ENCODE results near the gene AMBN.
"Not testable (repeated sequence)": the region's sequence is repeated elsewhere in the genome, so short reads cannot be mapped to it uniquely, and the experiment has no call there.

AMBN gene

GRCh38 chr4:70607334-70607853 is 15.3 kb downstream of the AMBN start:
- no peak for DNase-seq (ENCODE audit: low read depth in 2 of 2, low spot score in 1 of 2)

- no peak for DNase-seq (ENCODE audit: low read depth in 2 of 2, low spot score in 1 of 2)
Observed at GRCh38 chr4:70608324-70608723, 16.3 kb downstream of the AMBN start.

- no peak for DNase-seq (ENCODE audit: low read depth in 2 of 2, low spot score in 1 of 2)
Observed at GRCh38 chr4:70613306-70614183, 21.5 kb downstream of the AMBN start.

- DNase-seq (ENCODE audit: low read depth in 2 of 2, low spot score in 1 of 2), result no peak
Observed at GRCh38 chr4:70614184-70614555, 22.1 kb downstream of the AMBN start.

GRCh38 chr4:70619288-70619687 is 27.2 kb downstream of the AMBN start:
- DNase-seq (ENCODE audit: low read depth in 2 of 2, low spot score in 1 of 2), result no peak

GRCh38 chr4:70619778-70620177 is 27.7 kb downstream of the AMBN start:
- DNase-seq (ENCODE audit: low read depth in 2 of 2, low spot score in 1 of 2), result no peak

GRCh38 chr4:70623323-70623722 is 31.3 kb downstream of the AMBN start:
- DNase-seq (ENCODE audit: low read depth in 2 of 2, low spot score in 1 of 2), result no peak

GRCh38 chr4:70624226-70624793 is 32.3 kb downstream of the AMBN start:
- no peak for DNase-seq (ENCODE audit: low read depth in 2 of 2, low spot score in 1 of 2)

GRCh38 chr4:70627620-70628019 is 35.6 kb downstream of the AMBN start:
- no peak for DNase-seq (ENCODE audit: low read depth in 2 of 2, low spot score in 1 of 2)

- DNase-seq (ENCODE audit: low read depth in 2 of 2, low spot score in 1 of 2), result no peak
Observed at GRCh38 chr4:70628444-70628843, 36.4 kb downstream of the AMBN start, which contains the start of gene ENAM. TSS of gene ENAM (plus strand) at chr4:70628744. CDS start at chr4:70629501, 757 bp downstream.

GRCh38 chr4:70629469-70630090 is 37.5 kb downstream of the AMBN start:
- no peak for DNase-seq (ENCODE audit: low read depth in 2 of 2, low spot score in 1 of 2)

GRCh38 chr4:70630162-70630561 is 38.1 kb downstream of the AMBN start:
- no peak for DNase-seq (ENCODE audit: low read depth in 2 of 2, low spot score in 1 of 2)

GRCh38 chr4:70632028-70632427 is 40.0 kb downstream of the AMBN start:
- DNase-seq (ENCODE audit: low read depth in 2 of 2, low spot score in 1 of 2), result no peak

- DNase-seq (ENCODE audit: low read depth in 2 of 2, low spot score in 1 of 2), result no peak
Observed at GRCh38 chr4:70634482-70634881, 42.4 kb downstream of the AMBN start.

- DNase-seq (ENCODE audit: low read depth in 2 of 2, low spot score in 1 of 2), result no peak
Observed at GRCh38 chr4:70637239-70637913, 45.3 kb downstream of the AMBN start.

GRCh38 chr4:70640192-70640591 is 48.1 kb downstream of the AMBN start:
- DNase-seq (ENCODE audit: low read depth in 2 of 2, low spot score in 1 of 2), result no peak

GRCh38 chr4:70650741-70651140 is 58.7 kb downstream of the AMBN start:
- not testable (repeated sequence) for DNase-seq (ENCODE audit: low read depth in 2 of 2, low spot score in 1 of 2)

GRCh38 chr4:70651864-70652506 is 59.9 kb downstream of the AMBN start:
- no peak for DNase-seq (ENCODE audit: low read depth in 2 of 2, low spot score in 1 of 2)

- no peak for DNase-seq (ENCODE audit: low read depth in 2 of 2, low spot score in 1 of 2)
Observed at GRCh38 chr4:70654605-70655011, 62.6 kb downstream of the AMBN start.
